NCI-H446 treated with DMSO at 0.1 percent for 48 hours (cell line): ENCODE measurements around the gene FIG4.
"Not testable (repeated sequence)": the region's sequence is repeated elsewhere in the genome, so short reads cannot be mapped to it uniquely, and the experiment has no call there.

ENCODE experiments used
- DNase-seq: peaks from one replicate; lab custom pipeline; 2025; lab: John Stamatoyannopoulos, UW

Gene FIG4

GRCh38 chr6:109690737-109691621 is at the start of gene FIG4, which contains the start of gene AK9:
TSS of gene FIG4 (plus strand) at chr6:109691296. CDS start at chr6:109691436, 140 bp downstream.
TSS of gene AK9 (minus strand) at chr6:109691202. CDS start at chr6:109675745, 15,457 bp downstream.
- DNase-seq = peak; percentile 85

GRCh38 chr6:109644131-109644530 is 47.0 kb upstream of the FIG4 start:
- DNase-seq = no peak

- DNase-seq = no peak
Observed at GRCh38 chr6:109653264-109653663, 37.8 kb upstream of the FIG4 start.

GRCh38 chr6:109655761-109656262 is 35.3 kb upstream of the FIG4 start:
- no peak for DNase-seq

- DNase-seq = no peak
Observed at GRCh38 chr6:109660526-109661320, 30.4 kb upstream of the FIG4 start.

GRCh38 chr6:109662192-109662591 is 28.9 kb upstream of the FIG4 start:
- no peak for DNase-seq

- DNase-seq = no peak
Observed at GRCh38 chr6:109669811-109670210, 21.3 kb upstream of the FIG4 start.

GRCh38 chr6:109671733-109672132 is 19.4 kb upstream of the FIG4 start:
- DNase-seq = no peak

GRCh38 chr6:109672175-109672574 is 18.9 kb upstream of the FIG4 start:
- no peak for DNase-seq

GRCh38 chr6:109672839-109673238 is 18.3 kb upstream of the FIG4 start:
- no peak for DNase-seq

GRCh38 chr6:109676724-109677123 is 14.4 kb upstream of the FIG4 start:
- DNase-seq = no peak

GRCh38 chr6:109678240-109678639 is 12.9 kb upstream of the FIG4 start:
- DNase-seq = no peak

- DNase-seq = not testable (repeated sequence)
Observed at GRCh38 chr6:109678661-109679505, 12.2 kb upstream of the FIG4 start.

- no peak for DNase-seq
Observed at GRCh38 chr6:109686566-109687265, 4.4 kb upstream of the FIG4 start.

- DNase-seq = peak; percentile 80
Observed at GRCh38 chr6:109687271-109687761, 3.8 kb upstream of the FIG4 start.

- DNase-seq = no peak
Observed at GRCh38 chr6:109690373-109690736, 741 bp upstream of the FIG4 start.

GRCh38 chr6:109693111-109693510 is 2.0 kb downstream of the FIG4 start:
- no peak for DNase-seq

- no peak for DNase-seq
Observed at GRCh38 chr6:109695468-109695867, 4.4 kb downstream of the FIG4 start.

- DNase-seq = no peak
Observed at GRCh38 chr6:109696355-109696754, 5.3 kb downstream of the FIG4 start.

- DNase-seq = no peak
Observed at GRCh38 chr6:109701221-109701620, 10.1 kb downstream of the FIG4 start.

GRCh38 chr6:109701774-109702173 is 10.7 kb downstream of the FIG4 start:
- no peak for DNase-seq
